Glutamatergic neuron (in vitro differentiated cells): ENCODE results near the gene GFRA4. TPM values are rescaled to one million over a fixed set of nuclear protein-coding genes. Genes with fewer than 3 reads are reported as not detected.

Experiments used
- DNase-seq: peaks from one replicate; pipeline ENCODE4 v3.0.0; 2022
- H3K27ac Mint-ChIP-seq: one replicate; pipeline ENCODE4 v1.8.0; 2020; ENCODE audit warnings: mild to moderate bottlenecking, mixed read lengths, inconsistent platforms; ENCODE audit not compliant: unreplicated experiment
- H3K27me3 Mint-ChIP-seq: one replicate; pipeline ENCODE4 v1.8.0; 2020; ENCODE audit warnings: mild to moderate bottlenecking, moderate library complexity, mixed read lengths, inconsistent platforms; ENCODE audit not compliant: unreplicated experiment
- H3K36me3 Mint-ChIP-seq: one replicate; pipeline ENCODE4 v1.8.0; 2020; ENCODE audit warnings: mild to moderate bottlenecking, mixed read lengths, inconsistent platforms; ENCODE audit not compliant: unreplicated experiment
- H3K4me1 Mint-ChIP-seq: one replicate; pipeline ENCODE4 v1.8.0; 2020; ENCODE audit warnings: mild to moderate bottlenecking, low read depth, mixed read lengths, inconsistent platforms; ENCODE audit not compliant: unreplicated experiment
- H3K4me3 Mint-ChIP-seq: one replicate; pipeline ENCODE4 v1.8.0; 2020; ENCODE audit warnings: mild to moderate bottlenecking, mixed read lengths, inconsistent platforms; ENCODE audit not compliant: unreplicated experiment
- H3K9me3 Mint-ChIP-seq: one replicate; pipeline ENCODE4 v1.8.0; 2020; ENCODE audit warnings: mild to moderate bottlenecking, moderate library complexity, mixed read lengths, inconsistent platforms; ENCODE audit not compliant: unreplicated experiment
- CTCF ChIP-seq: fragments of 200-600 bp; sonication (generic); IDR thresholded peaks from one replicate; pipeline ENCODE4 v1.5.0; 2021; ENCODE audit not compliant: partially characterized antibody, unreplicated experiment
- total RNA-seq: library from RNA; stranded (reverse); fragmentation: NEBNext Ultra II Directional; extraction: Animal tissue kit (Norgen Biotek cat#: 25700); gene quantifications from one replicate; pipeline ENCODE4 v1.2.1, GENCODE V29; 2021; ENCODE audit not compliant: unreplicated experiment

Gene GFRA4
- total RNA-seq, 1 donor from 2014 or later: not detected

GRCh38 chr20:3671986-3672546 is 8.9 kb upstream of the GFRA4 start:
- H3K4me3 Mint-ChIP-seq: no peak overlapping the region
- H3K4me1 Mint-ChIP-seq: peaks cover 6% of the 10 kb centered on the region
- DNase-seq: no peak
- H3K27me3 Mint-ChIP-seq: peaks cover 27% of the 10 kb centered on the region
- no peak for TF ChIP-seq CTCF
- H3K27ac Mint-ChIP-seq: no peak overlapping the region
- H3K36me3 Mint-ChIP-seq: no peaks in the 10 kb centered on the region
- H3K9me3 Mint-ChIP-seq: peaks cover 2% of the 10 kb centered on the region

- DNase-seq: no peak
- Mint-ChIP-seq H3K27me3 (peaks cover 28% of the 10 kb centered on the region), H3K4me1 (peaks cover 4% of the 10 kb centered on the region), H3K27ac (no peak overlapping the region), H3K4me3 (no peak overlapping the region), H3K9me3 (peaks cover 2% of the 10 kb centered on the region), H3K36me3 (no peaks in the 10 kb centered on the region)
- no peak for TF ChIP-seq CTCF
Measured at GRCh38 chr20:3670945-3671344, 7.7 kb upstream of the GFRA4 start.

GRCh38 chr20:3670511-3670910 is 7.3 kb upstream of the GFRA4 start:
- no peak for DNase-seq
- peaks cover 29% of the 10 kb centered on the region for H3K27me3 Mint-ChIP-seq
- peaks cover 2% of the 10 kb centered on the region for H3K9me3 Mint-ChIP-seq
- H3K4me1 Mint-ChIP-seq: peaks cover 6% of the 10 kb centered on the region
- TF ChIP-seq CTCF: peak; percentile 13
- no peak overlapping the region for H3K27ac Mint-ChIP-seq
- no peak overlapping the region for H3K4me3 Mint-ChIP-seq
- H3K36me3 Mint-ChIP-seq: no peaks in the 10 kb centered on the region

GRCh38 chr20:3669710-3670367 is 6.6 kb upstream of the GFRA4 start:
- Mint-ChIP-seq H3K27me3 (peaks cover 23% of the 10 kb centered on the region), H3K27ac (no peak overlapping the region), H3K4me3 (no peak overlapping the region), H3K36me3 (no peaks in the 10 kb centered on the region), H3K9me3 (peaks cover 4% of the 10 kb centered on the region), H3K4me1 (peaks cover 5% of the 10 kb centered on the region)
- no peak for DNase-seq
- TF ChIP-seq CTCF: no peak

GRCh38 chr20:3667434-3668037 is 4.3 kb upstream of the GFRA4 start:
- Mint-ChIP-seq H3K36me3 (no peaks in the 10 kb centered on the region), H3K9me3 (peaks cover 5% of the 10 kb centered on the region), H3K27ac (no peak overlapping the region), H3K4me3 (no peak overlapping the region), H3K4me1 (peaks cover 5% of the 10 kb centered on the region), H3K27me3 (peaks cover 19% of the 10 kb centered on the region)
- DNase-seq: no peak
- no peak for TF ChIP-seq CTCF
